Brain pericyte (primary cell): ENCODE measurements around the gene UTRN.

Source experiments
- DNase-seq: peaks from one replicate; pipeline ENCODE4 v3.0.0-alpha.2; 2012; ENCODE audit warnings: low read depth, low spot score

Gene UTRN

DNA sequence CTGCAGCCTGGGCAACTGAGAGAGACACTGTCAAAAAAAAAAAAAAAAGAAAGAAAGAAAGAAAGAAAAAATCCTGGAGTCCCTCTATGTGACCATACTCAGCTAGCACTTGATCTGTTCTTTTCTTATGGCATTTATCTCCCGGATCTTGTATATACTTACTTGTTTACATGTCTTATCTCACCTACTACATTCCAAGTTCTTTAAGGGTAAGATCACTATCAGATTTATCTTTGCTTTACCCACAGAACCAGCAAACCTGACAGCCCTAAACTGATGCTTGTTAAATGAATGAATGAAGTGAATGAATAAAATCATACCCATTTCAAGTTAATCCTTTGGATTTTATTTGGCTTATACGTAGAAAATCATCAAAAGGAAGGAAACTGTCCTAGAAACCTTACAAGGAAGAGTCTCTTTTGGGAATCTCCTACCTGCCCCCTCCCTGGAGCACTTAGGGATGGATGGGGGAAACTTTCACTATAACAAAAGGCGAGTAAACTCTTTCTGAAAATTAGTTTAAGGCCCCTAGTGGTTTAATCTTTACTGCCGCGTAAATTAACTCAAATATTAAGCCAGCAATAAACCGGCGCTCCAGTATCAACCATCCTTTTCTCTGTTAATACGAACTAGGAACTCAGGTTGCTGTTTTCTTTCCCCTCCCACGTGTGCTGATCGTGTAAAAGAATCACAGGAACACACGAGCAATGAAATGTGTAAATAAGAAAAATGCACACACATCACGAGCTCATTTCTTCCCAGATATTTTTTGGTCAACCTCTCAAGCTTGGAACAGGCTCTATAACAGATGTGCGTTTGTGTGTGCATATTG is 1.3 kb upstream of the UTRN start:
- DNase-seq, result no peak

DNA sequence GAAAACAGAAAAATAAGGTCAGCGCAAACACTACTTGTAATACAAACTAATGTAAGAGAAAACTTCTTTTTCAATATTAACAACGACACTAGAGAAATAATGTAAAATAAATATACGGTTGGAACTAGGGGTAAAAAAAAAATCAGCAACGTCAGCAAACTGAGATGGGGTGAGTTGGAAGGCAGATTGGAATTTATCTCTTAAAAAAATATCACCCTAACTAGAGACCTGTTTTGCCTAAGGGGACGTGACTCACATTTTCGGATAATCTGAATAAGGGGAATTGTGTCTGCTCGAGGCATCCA is 705 bp upstream of the UTRN start:
- no peak for DNase-seq

DNA sequence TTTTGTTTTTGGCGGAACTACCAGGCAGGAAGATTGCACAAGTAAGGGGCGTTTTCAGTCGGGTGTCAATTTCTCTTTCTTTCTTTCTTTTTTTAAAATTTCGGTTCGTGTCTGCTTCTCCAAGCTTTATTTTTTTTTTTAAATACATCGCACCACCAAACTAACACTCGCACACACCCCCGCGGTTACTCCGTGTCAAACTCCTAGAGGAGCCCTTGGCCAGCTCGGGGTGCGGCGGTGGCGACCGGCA is 338 bp downstream of the UTRN start:
- DNase-seq, result no peak

DNA sequence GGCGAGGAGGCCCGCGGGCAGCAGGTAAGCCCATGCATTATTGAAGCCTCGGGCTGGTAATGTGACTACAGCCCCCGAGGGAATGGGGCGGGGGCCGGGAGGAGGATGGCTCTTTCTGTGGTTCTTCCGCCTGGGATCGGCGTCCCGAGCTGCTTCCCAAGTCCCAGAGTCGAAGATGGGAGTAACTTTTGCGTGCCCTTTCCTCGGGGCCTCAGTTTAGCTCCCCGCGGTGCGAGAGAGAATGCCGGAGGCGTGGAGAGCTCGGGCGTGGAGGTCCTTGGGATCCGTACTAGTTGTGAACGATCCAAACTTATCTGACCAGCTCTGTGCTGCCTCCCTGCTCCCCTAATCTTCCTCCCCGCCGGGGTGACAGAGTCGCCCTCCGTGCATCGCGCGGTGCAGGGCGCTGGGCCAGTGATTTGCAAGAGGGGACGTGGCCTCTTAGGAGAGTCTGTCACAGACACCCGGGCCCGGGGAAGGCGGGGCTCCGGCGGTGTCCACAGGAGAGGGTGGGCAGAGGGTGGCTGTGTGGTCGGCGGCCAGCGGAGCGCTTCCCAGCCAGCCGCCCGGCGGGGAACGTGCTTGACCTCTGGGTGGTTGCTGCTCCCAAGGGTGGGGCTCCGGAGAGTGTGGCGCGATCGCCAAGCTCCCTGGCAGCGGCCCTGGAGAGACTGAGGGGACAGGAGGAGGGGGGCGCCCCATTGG is 815 bp downstream of the UTRN start:
- DNase-seq, result no peak

DNA sequence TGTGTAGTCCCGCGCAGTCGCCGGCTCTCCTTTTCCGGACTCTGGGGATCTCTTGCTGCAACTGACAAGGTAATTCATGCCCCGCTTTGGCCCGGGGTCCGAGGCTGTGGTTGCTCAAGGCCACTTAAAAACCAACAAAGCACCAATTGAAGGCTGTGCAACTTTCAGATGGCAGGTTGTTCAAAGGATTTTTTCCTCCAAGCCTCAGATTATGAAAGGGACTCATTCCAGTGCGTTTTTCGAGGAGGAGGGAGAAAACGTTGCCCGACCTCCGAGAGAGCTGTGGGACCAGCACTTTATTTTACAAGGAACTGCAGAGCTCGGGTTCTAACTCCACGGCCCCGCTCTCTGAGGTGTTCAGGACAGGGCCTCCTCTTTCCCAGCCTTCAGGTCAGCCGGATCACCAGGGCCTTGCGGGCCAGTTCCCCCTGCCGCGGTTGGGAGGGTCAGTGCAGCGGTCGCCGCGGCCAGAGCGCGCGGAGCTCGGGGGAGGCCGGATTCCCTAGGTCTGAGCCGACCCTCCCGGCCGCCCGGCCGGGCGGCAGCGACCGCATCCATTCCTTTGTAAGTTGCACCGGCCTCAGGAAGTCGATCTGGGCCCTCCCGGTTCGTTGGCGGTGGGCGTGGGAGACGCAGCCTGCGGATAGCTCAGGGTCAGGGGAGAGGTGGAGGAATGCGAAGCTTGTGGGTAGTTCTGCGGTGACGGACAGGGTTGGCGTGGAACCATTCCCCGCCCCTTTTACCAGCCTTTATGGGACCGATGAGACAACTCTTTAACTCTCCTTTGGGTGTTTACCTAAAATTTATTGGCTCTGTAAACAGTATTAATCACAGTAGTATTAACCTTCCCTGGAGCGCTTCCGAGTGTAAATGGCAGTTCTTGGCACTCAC is 1.6 kb downstream of the UTRN start:
- no peak for DNase-seq

DNA sequence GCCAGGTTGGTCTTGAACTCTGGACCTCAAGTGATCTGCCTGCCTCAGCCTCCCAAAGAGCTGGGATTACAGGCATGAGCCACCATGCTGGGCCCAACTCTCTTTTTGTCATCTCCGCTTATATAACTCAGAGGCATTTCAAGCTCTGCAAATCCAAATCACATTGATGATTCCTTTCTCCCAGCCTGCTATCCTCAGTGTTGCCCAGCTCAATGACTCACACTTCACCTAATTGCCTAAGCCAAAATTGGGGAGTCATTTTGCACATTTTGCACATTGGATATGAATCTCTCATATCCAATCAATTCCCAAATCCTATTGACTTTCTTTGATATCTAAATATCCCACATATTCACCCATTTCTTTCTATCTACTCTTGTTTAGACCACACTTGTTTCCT is 3.9 kb downstream of the UTRN start:
- DNase-seq, result no peak

DNA sequence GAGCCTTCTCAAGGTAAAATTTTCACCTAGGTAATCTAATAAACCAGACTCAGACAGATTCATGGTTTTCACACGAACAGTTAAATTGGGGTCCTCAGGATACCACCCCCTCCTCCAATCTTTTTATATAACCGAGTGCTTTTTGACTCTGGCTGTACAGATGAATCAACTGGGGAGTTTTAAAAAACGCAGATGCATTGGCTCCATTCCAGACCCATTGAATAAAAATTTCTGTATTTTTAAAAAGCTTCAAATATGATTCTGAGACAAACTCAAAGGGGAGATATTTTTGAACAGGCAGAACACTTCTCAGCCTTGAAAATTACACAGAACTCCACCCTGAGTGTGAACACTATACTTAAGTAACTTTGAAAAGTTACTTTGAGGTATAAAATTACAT is 7.2 kb downstream of the UTRN start:
- DNase-seq, result no peak

DNA sequence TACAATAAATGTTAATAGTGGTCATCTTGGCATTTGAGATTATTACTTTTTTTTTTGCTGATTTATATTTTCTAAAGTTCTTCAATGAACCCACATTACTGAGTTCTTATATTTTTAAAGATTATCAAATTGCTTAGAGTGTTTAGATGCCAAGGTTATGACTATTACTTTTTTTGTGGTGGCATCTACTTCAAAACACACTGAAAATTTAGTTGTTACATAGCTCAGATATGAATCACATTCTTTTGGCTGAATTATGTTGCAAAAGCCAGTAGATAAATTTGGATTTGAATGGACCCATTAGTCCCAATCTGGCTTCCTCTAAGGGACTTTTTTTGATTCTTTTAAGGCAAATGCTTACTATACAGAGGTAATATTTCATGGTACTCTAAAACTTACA is 8.9 kb downstream of the UTRN start:
- no peak for DNase-seq

DNA sequence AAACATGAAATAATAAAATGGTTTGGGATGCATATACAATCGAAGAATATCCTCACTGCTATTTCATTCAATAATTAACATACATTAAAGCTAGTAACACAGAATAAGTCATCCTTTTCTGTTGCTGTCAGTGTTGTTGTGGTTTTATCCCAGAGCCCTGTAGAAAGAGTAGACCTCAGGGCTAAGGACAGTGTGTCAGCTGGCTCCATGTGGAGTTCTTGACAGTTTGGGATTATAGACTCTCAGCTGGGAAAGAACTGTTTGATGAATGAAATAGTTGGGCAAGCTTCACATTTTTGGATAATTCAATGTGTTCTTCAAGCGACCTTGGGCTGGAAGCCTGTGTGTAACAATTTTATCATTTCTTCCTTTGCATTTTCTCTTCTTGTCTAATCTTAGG is 10.1 kb downstream of the UTRN start:
- DNase-seq, result no peak

DNA sequence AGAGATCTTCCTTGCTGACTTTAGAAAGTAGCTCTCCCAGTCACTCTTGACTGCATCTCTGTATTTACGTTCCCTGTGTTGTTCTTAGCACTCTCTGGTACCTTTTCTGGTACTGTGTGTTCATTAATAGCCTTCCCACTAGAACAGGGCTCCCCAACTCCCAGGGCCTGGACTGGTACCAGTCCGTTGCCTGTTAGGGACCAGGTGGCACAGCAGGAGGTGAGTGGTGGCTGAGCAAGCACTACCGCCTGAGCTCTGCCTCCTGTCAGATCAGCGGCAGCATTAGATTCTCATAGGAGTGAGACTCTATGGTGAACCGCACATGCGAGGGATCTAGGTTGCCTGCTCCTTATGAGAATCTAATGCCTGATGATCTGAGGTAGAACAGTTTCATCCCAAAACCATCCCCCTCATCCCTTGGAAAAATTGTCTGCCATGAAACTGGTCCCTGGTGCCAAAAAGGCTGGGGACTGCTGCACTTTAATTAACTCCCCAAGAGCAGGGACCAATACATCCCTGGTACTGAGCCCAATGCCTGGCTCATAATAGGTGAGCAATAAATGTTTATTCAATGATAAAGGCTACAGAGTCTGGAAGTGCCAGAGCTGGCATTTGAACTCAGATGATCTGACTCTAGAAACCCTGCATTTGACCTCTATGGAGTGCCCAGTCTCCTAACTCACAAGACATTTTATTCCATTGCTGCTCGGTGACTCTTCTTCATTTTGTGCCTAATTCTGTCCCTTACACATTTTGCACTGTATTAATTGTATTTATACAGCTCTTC is 11.0 kb downstream of the UTRN start:
- no peak for DNase-seq

DNA sequence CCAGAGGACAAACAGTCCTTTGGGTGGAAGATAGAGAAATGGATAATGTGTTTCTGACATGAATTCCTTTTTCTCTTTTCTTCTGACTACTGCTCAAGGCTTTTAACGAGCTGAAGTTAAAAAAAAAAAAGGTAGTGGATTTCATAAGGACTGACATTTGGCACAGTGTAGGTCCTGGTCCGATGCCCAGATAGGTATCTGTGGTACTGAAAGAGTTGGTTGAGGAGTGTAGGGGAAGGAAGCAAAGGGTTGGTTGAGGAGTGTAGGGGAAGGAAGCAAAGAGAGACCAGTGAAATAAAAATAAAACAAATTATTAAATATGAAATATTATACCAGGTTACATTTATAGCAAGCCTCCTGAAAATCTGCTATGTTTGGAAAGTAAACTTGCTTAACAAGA is 11.8 kb downstream of the UTRN start:
- no peak for DNase-seq

DNA sequence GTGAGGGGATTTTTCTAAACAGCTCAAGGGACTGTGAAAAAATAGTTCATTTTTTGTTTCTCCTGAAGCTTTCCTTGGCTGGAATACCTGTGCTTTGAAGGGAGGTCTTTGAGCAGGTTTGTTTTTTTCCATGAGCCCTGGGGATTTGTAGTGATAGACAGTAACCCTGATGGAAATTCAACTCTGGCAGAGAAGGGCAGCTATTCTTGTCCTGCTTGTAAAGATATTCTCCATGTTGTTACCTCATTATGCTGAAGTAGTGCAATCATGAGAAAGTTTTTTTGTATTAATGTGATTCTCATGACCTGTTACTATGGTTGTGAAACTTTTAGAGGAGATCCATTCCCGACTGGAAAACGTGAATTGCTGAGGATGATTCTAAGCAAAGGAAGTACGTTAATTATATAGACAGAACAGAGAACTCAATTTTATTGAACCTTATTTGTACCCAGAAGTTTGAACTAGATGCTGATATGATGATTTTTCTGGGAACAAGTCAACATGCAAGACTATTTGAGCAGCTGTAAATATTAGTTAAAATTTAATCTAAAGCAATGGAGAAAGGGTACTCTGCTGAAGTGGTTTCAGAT is 12.5 kb downstream of the UTRN start:
- no peak for DNase-seq

DNA sequence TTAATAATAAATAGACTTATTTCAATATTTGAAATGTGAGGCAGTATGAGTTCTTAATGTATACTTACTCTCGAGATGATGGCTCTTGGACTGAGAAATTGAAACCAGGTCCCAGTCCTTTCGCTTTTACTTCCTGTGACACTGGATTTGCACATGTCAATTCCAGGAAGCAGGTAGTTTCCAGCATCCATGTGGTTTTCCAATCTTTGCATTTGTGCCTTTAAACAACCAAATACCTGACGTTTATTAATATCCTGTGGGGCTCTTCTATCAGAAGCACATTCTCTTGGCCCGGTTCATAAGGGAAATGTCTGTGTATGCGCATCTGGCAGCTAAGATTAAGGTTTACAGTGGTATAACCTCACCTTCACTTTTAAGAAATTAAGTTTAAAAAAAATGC is 13.1 kb downstream of the UTRN start:
- no peak for DNase-seq

DNA sequence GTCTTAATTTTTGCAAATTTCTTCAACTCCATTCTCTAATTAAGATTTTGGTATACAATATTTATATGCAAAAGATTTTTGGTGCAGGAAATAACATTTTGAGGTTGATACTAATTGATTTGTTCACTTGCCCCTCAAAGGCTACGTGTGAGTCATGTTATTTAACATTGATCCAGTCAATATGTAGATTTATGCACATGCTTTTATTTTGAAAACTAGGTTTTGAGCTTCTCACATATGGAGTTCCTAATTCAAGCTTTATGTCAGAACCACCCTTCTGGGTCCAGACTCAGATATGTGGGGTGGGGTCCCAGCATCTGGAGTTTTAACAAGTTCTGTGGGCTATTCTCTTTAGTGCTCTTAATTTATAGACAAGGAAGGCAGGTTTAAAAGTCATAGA is 13.8 kb downstream of the UTRN start:
- no peak for DNase-seq

DNA sequence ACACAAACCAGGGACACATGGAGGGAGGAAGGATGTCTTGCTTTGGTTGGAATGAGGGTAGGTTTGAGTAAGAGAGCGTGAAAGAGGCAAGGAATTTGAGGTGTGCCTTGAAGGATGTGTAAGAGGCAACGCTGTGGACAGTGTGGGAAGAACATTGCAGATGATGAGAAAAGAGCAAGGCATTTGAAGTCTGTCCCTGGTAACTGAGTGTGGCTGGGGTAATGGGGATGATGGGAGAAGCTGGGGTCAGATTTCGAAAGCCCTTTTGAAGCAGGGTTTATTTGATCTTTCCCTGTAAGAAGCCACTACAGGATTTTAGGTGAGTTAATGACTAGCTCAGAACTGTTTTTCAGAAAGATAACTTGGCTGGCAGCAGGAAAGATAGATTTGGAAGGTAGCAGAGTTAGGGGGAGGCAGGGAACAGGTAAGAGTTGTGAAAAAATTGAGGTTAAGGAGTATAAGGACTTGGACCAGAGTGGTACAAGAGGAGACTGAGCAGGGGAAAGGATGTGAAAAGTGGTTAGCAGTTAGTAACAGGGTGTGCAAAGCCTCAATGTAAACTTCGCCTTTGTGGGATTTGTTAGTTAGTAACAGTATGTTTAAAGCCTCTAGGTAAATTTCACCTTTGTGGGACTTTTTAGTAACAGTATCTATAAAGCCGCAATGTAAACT is 17.7 kb downstream of the UTRN start:
- no peak for DNase-seq

DNA sequence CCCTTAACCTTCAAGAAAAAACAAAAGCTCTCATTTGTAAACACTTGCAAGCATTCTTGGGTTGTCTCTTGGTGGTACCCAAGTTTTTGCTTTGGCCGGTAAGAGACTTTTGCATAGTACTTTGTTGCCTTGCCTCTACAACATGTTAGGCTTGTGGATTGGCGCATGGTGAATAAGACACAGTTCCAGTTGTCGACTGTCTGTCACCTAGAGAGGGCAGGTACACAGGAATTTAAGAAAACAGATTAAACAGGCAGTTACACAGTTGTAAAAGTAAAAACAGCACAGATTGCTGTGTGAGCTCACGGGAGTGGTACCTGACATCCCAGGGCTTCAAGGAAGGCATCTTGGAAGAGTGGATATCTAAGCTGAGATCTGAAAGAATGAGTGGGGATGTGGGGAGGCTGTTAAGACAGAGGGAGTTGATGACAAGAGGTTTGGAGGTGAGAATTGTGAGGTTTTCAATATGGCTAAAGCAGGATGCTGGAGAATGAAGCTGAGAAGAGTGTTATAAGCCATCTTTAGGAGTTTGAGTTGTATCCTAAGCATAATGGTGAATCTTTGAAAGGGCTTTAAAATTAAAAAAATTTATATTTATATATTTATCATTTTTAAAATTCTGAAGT is 19.2 kb downstream of the UTRN start:
- DNase-seq, result no peak

DNA sequence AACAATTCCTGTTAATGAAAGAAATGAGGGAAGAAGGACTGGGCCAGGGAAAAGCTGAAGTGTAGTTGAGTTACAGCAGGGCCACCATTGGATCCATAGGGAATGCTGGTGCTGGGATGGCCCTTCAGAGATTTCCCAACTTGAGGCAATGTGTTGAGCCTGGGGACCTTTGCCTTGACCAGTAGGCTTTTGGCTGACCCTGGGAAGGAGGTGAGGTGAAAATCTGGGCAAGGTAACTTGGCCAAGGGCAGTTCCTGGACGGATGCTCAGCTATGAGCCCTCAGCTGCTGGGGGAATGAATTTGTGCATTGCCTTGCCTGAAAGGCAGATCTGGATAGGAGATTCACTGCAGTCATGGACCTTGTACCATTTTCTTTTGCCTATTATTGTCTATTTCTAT is 20.4 kb downstream of the UTRN start:
- no peak for DNase-seq

DNA sequence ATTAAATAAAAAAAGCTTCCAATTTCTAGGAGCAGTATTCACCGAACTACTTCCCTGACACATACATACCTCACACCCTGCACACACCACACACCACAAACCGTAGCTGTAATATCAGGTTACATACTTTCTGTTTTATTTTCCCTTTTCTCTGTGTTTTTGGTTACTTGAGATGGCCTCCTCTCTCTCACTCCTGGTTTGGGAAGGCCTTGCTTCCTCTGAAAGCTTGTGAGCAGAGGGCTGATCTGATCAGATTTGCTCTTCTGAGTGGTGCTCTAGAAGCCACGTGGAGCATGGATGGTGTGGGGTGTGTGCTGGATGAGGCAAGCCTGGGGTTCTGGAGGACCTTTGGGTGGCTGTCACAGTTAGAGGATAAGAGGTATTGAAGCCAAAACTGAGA is 20.9 kb downstream of the UTRN start:
- DNase-seq, result no peak

DNA sequence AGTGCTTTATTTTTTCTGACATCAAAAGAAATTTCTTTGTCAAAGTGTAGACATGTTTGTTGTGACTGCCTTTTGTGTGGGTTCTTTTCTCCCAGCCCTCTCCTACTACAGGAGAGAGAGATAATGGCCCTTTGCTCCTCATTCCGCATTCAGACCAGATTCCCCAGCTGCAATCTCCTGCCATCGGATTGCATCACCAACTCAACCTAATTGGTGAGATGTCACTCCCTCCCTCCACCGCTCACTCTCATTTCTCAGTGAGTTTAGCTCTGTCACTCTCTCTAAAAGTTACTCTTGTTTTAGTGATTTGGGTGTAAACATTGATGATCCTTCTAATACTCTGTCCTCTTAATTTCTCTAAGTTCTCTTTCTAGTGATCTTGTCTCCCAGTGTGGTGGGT is 22.7 kb downstream of the UTRN start:
- DNase-seq, result no peak

DNA sequence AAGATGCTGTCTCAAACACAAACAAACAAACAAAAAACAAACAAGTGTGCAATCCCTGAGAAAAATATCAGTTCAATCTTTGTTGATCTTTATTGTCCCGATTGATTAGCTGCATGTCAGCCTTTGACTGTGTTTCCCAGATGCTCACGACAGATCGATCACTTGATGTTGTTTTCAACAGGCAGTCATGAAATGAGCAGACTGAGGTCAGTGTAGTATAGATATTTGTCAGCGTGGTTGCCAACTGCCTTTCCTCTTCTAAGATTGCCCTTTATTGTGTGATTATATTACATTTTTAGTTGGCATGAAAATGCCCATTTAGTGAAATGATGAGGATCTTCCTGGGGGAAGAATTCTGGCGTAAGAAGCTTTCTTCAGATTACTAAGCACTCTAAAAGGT is 25.6 kb downstream of the UTRN start:
- no peak for DNase-seq

DNA sequence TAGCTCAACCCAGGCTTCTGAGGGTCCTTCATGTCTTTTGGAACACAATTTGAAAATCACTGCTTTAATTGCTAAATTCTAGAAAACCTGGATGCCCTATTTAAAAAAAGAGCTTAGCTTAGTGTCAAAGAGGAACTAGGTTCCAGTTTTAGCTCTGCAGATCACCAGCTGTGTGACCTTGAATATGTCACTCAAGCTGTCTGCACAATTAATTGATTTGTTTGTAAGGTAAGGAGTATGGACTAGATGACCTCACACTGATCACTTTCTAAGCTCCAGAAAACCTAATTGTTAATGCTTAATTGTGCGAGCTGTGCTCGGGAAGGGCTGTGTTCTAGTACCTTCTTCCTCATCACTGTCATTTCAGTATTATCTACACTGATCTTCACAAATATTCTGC is 26.2 kb downstream of the UTRN start:
- DNase-seq, result no peak
